COLO668 (cell line): Measurements from ENCODE around the gene SYNGAP1.
"Not testable (repeated sequence)": the region's sequence is repeated elsewhere in the genome, so short reads cannot be mapped to it uniquely, and the experiment has no call there.

ENCODE experiments used
- DNase-seq: peaks from one replicate; lab custom pipeline; 2025; ENCODE audit not compliant: unreplicated experiment; lab: John Stamatoyannopoulos, UW

The SYNGAP1 gene

GRCh38 chr6:33399881-33400280 is 20.0 kb upstream of the SYNGAP1 start:
- not testable (repeated sequence) for DNase-seq

- no peak for DNase-seq
Observed at GRCh38 chr6:33404884-33405283, 15.0 kb upstream of the SYNGAP1 start.

GRCh38 chr6:33405386-33405940 is 14.4 kb upstream of the SYNGAP1 start:
- no peak for DNase-seq

- no peak for DNase-seq
Observed at GRCh38 chr6:33406126-33406525, 13.7 kb upstream of the SYNGAP1 start.

- DNase-seq, result no peak
Observed at GRCh38 chr6:33407132-33407718, 12.6 kb upstream of the SYNGAP1 start.

GRCh38 chr6:33410050-33410710 is 9.7 kb upstream of the SYNGAP1 start:
- peak; percentile 96 for DNase-seq

GRCh38 chr6:33410711-33411631 is 8.9 kb upstream of the SYNGAP1 start, which contains the start of gene PHF1:
Gene PHF1, plus strand, starts transcription at chr6:33411014. Its CDS starts 1,250 bp downstream, at chr6:33412264.
- DNase-seq, result peak; percentile 74

- no peak for DNase-seq
Observed at GRCh38 chr6:33411632-33412005, 8.2 kb upstream of the SYNGAP1 start.

- no peak for DNase-seq
Observed at GRCh38 chr6:33412140-33413009, 7.5 kb upstream of the SYNGAP1 start.

- no peak for DNase-seq
Observed at GRCh38 chr6:33413241-33414120, 6.4 kb upstream of the SYNGAP1 start.

GRCh38 chr6:33414592-33415271 is 5.1 kb upstream of the SYNGAP1 start:
- DNase-seq, result peak; percentile 1

GRCh38 chr6:33415831-33416230 is 4.0 kb upstream of the SYNGAP1 start:
- DNase-seq, result no peak

- DNase-seq, result no peak
Observed at GRCh38 chr6:33416386-33417127, 3.3 kb upstream of the SYNGAP1 start.

GRCh38 chr6:33417128-33417902 is 2.5 kb upstream of the SYNGAP1 start:
- peak; percentile 21 for DNase-seq

GRCh38 chr6:33417903-33418689 is 1.8 kb upstream of the SYNGAP1 start, which contains the start of gene CUTA:
Gene CUTA, minus strand, starts transcription at chr6:33418107. Its CDS starts 107 bp downstream, at chr6:33418000.
- peak; percentile 96 for DNase-seq

- no peak for DNase-seq
Observed at GRCh38 chr6:33418690-33419291, 1.1 kb upstream of the SYNGAP1 start.
